Osteocyte (in vitro differentiated cells): ENCODE results near the gene B4GALT2. TPM values are rescaled to one million over a fixed set of nuclear protein-coding genes. Genes with fewer than 3 reads are reported as not detected.

Experiments used
- DNase-seq: peaks from one replicate; pipeline ENCODE4 v3.0.0; 2021; ENCODE audit warnings: mixed read lengths; ENCODE audit not compliant: unreplicated experiment; ENCODE audit errors: extremely low spot score
- H3K27ac Mint-ChIP-seq: one replicate; pipeline ENCODE4 v1.8.0; 2021; ENCODE audit warnings: mild to moderate bottlenecking, mixed read lengths; ENCODE audit not compliant: unreplicated experiment
- H3K27me3 Mint-ChIP-seq: one replicate; pipeline ENCODE4 v1.8.0; 2021; ENCODE audit warnings: mixed read lengths; ENCODE audit not compliant: unreplicated experiment
- H3K36me3 Mint-ChIP-seq: one replicate; pipeline ENCODE4 v1.8.0; 2021; ENCODE audit warnings: mixed read lengths; ENCODE audit not compliant: unreplicated experiment
- H3K4me1 Mint-ChIP-seq: one replicate; pipeline ENCODE4 v1.8.0; 2021; ENCODE audit warnings: mixed read lengths; ENCODE audit not compliant: unreplicated experiment
- H3K4me3 Mint-ChIP-seq: one replicate; pipeline ENCODE4 v1.8.0; 2021; ENCODE audit warnings: mild to moderate bottlenecking, moderate library complexity, mixed read lengths; ENCODE audit not compliant: unreplicated experiment
- H3K9me3 Mint-ChIP-seq: one replicate; pipeline ENCODE4 v1.8.0; 2021; ENCODE audit warnings: mixed read lengths; ENCODE audit not compliant: unreplicated experiment
- CTCF ChIP-seq: fragments of 200-600 bp; sonication (generic); IDR thresholded peaks from 2 replicates; pipeline ENCODE4 v1.5.0; 2021; ENCODE audit warnings: antibody characterized with exemption, mild to moderate bottlenecking, moderate library complexity
- total RNA-seq: library from RNA; stranded (reverse); gene quantifications from 2 replicates; pipeline ENCODE4 v1.2.1, GENCODE V29; 2021

Gene B4GALT2
- total RNA-seq, 1 donor from 2014 or later = 65.5 TPM

DNA sequence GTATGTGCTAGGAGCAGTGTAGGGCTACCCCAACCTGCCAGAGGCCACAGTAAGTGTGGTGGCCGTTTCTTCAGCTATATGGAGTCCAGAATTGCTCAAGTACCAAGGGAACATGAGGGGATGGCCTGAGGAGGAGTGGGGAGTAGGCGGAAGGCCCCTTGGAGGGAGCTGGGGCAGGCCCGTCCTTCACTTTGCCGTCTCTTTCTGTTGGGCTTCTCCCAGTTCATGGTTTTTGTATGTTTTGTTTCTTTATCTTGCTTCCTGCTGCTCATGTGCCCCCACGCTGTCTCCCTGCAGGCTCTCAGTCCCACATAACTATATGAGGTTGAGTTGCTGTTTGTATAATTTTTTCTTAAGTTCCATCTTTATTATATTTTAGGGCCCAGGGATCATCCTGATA is 15.1 kb upstream of the B4GALT2 start:
- Mint-ChIP-seq H3K27ac (no peak overlapping the region), H3K4me3 (no peak overlapping the region), H3K4me1 (no peaks in the 10 kb centered on the region), H3K27me3 (no peaks in the 10 kb centered on the region), H3K9me3 (peaks cover 8% of the 10 kb centered on the region), H3K36me3 (peaks cover 26% of the 10 kb centered on the region)
- TF ChIP-seq CTCF = no peak
- no peak for DNase-seq

DNA sequence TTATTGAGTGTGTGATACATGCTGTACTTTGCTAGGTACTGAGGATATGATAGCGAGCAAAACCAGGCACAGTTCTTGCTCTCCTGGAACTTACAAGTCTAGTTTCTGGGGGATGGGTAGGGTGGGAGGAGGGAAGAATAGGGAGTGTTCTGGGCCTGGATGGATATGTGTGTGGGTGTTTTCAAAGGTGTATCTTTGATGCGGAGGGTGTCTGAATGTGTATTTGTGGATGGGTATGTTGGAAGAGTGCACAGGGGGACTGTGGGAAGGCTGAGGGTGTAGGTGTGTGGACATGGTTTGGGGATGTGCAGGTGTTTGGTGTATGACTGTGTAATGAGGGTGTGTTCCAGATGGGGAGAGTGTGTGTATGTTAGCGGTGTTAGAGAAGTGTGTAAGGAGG is 13.7 kb upstream of the B4GALT2 start:
- no peak for DNase-seq
- H3K27me3 Mint-ChIP-seq = no peaks in the 10 kb centered on the region
- no peak overlapping the region for H3K4me3 Mint-ChIP-seq
- peaks cover 25% of the 10 kb centered on the region for H3K36me3 Mint-ChIP-seq
- no peak for TF ChIP-seq CTCF
- H3K27ac Mint-ChIP-seq = no peak overlapping the region
- H3K4me1 Mint-ChIP-seq = peaks cover 8% of the 10 kb centered on the region
- peaks cover 8% of the 10 kb centered on the region for H3K9me3 Mint-ChIP-seq

GRCh38 chr1:43968348-43968948 is 10.6 kb upstream of the B4GALT2 start:
- Mint-ChIP-seq H3K4me1 (peaks cover 14% of the 10 kb centered on the region), H3K27ac (no peak overlapping the region), H3K36me3 (peaks cover 21% of the 10 kb centered on the region), H3K4me3 (no peak overlapping the region), H3K27me3 (no peaks in the 10 kb centered on the region), H3K9me3 (peaks cover 8% of the 10 kb centered on the region)
- DNase-seq = no peak
- no peak for TF ChIP-seq CTCF

DNA sequence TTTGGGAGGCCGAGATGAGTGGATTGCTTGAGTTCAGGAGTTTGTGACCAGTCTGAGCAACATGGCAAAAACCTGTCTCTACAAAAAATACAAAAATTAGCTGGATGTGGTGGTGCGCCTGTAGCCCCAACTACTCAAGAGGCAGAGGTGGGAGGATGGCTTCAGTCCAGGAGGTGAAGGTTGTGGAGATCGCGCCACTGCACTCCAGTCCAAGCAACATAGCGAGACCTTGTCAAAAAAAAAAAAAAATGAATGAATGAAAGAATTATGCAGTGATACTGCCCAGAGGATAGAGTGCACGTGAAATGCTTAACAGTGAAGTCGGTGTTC is 9.6 kb upstream of the B4GALT2 start:
- Mint-ChIP-seq H3K27me3 (no peaks in the 10 kb centered on the region), H3K36me3 (peaks cover 21% of the 10 kb centered on the region), H3K4me1 (peaks cover 23% of the 10 kb centered on the region), H3K9me3 (peaks cover 8% of the 10 kb centered on the region), H3K4me3 (peak overlapping the region; percentile 93), H3K27ac (no peak overlapping the region)
- no peak for TF ChIP-seq CTCF
- DNase-seq = no peak

GRCh38 chr1:43969746-43970466 is 9.1 kb upstream of the B4GALT2 start, which contains the start of gene DPH2:
TSS of gene DPH2 (plus strand) at chr1:43970010. CDS start at chr1:43970176, 166 bp downstream.
- Mint-ChIP-seq H3K4me1 (peaks cover 23% of the 10 kb centered on the region), H3K9me3 (peaks cover 8% of the 10 kb centered on the region), H3K27ac (peak within 1 kb of the TSS; percentile 58), H3K27me3 (no peaks in the 10 kb centered on the region), H3K4me3 (peak within 1 kb of the TSS; percentile 93), H3K36me3 (peaks cover 21% of the 10 kb centered on the region)
- peak; percentile 97 for DNase-seq
- TF ChIP-seq CTCF = no peak
